ENCODE measurements around the gene FRY.

FRY gene

GRCh38 chr13:32173881-32174280 is 142.3 kb downstream of the FRY start:
- no peak for DNase-seq (ENCODE audit: low read depth, low spot score)

- no peak for DNase-seq (ENCODE audit: low read depth, low spot score)
Measured at GRCh38 chr13:32174366-32174765, 142.8 kb downstream of the FRY start.

- no peak for DNase-seq (ENCODE audit: low read depth, low spot score)
Measured at GRCh38 chr13:32175307-32175706, 143.7 kb downstream of the FRY start.

- DNase-seq (ENCODE audit: low read depth, low spot score), result no peak
Measured at GRCh38 chr13:32175943-32176342, 144.4 kb downstream of the FRY start.

GRCh38 chr13:32176696-32177095 is 145.1 kb downstream of the FRY start:
- no peak for DNase-seq (ENCODE audit: low read depth, low spot score)

- no peak for DNase-seq (ENCODE audit: low read depth, low spot score)
Measured at GRCh38 chr13:32178763-32179162, 147.2 kb downstream of the FRY start.

GRCh38 chr13:32179708-32180107 is 148.1 kb downstream of the FRY start:
- no peak for DNase-seq (ENCODE audit: low read depth, low spot score)

GRCh38 chr13:32187651-32188050 is 156.1 kb downstream of the FRY start:
- no peak for DNase-seq (ENCODE audit: low read depth, low spot score)

- DNase-seq (ENCODE audit: low read depth, low spot score), result no peak
Measured at GRCh38 chr13:32191452-32191998, 160.0 kb downstream of the FRY start.

GRCh38 chr13:32195713-32196112 is 164.1 kb downstream of the FRY start:
- DNase-seq (ENCODE audit: low read depth, low spot score), result no peak

- no peak for DNase-seq (ENCODE audit: low read depth, low spot score)
Measured at GRCh38 chr13:32199168-32199567, 167.6 kb downstream of the FRY start.

GRCh38 chr13:32200741-32201140 is 169.2 kb downstream of the FRY start:
- DNase-seq (ENCODE audit: low read depth, low spot score), result no peak

- DNase-seq (ENCODE audit: low read depth, low spot score), result no peak
Measured at GRCh38 chr13:32201809-32202208, 170.2 kb downstream of the FRY start.

- no peak for DNase-seq (ENCODE audit: low read depth, low spot score)
Measured at GRCh38 chr13:32202268-32202667, 170.7 kb downstream of the FRY start.

GRCh38 chr13:32203221-32203620 is 171.6 kb downstream of the FRY start:
- DNase-seq (ENCODE audit: low read depth, low spot score), result no peak

GRCh38 chr13:32203736-32204135 is 172.2 kb downstream of the FRY start:
- no peak for DNase-seq (ENCODE audit: low read depth, low spot score)

- no peak for DNase-seq (ENCODE audit: low read depth, low spot score)
Measured at GRCh38 chr13:32205431-32206096, 174.0 kb downstream of the FRY start.

- DNase-seq (ENCODE audit: low read depth, low spot score), result no peak
Measured at GRCh38 chr13:32206097-32206740, 174.6 kb downstream of the FRY start.

GRCh38 chr13:32208860-32209259 is 177.3 kb downstream of the FRY start:
- no peak for DNase-seq (ENCODE audit: low read depth, low spot score)

GRCh38 chr13:32209652-32210051 is 178.1 kb downstream of the FRY start:
- DNase-seq (ENCODE audit: low read depth, low spot score), result no peak

GRCh38 chr13:32210101-32210500 is 178.5 kb downstream of the FRY start:
- DNase-seq (ENCODE audit: low read depth, low spot score), result no peak

GRCh38 chr13:32211813-32212212 is 180.2 kb downstream of the FRY start:
- no peak for DNase-seq (ENCODE audit: low read depth, low spot score)

GRCh38 chr13:32212421-32212820 is 180.8 kb downstream of the FRY start:
- DNase-seq (ENCODE audit: low read depth, low spot score), result no peak

Measured in activated CD4-positive, CD25-positive, alpha-beta regulatory T cell treated with anti-CD3 and anti-CD28 coated beads, Interleukin-2, amount 50 U/mL, for 16 hours (primary cell).